SHP77 (cell line): Measurements from ENCODE around the gene PDE11A.

Experiments used
- DNase-seq, 2 experiments: peaks; one replicate each; lab custom pipeline; 2025; lab: John Stamatoyannopoulos, UW

Gene PDE11A

DNA sequence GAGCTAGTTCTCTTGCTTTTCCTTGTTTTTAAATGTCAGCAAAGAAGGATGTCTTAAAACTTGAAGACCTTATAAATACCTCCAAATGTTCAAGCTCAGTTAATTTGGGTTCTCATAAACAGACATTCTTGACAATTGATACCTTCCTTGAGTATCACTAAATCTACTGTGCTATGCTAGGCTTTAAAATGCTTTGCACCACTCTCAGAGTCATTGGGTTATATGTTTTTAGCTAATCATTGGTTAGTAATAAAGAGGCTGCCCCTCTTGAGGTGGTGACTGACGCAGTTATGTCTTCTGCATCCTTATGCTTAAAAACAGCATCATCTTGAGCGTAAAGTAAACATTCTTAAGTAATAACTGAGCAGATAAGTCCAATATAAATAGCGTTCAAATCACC is 404.0 kb downstream of the PDE11A start:
- no peak for DNase-seq

DNA sequence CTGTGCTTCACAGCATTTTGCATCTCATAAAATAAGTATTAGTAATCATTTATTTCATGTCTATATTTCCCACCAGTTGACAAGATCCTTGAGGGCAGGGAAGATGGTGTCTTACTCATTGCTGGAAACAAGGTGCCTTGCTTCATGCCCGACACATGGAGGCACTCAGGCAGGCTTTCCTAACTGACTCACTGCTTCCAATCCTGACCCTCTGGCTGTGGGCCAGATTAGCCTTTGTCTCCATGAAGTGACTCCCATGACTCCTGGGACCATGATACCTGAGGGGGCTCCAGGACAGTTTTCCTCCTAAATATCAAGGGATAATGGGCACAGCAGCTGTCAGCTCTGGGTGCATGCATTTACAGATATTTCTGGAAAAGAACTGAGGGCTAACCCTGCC is 405.0 kb downstream of the PDE11A start:
- DNase-seq, result no peak

DNA sequence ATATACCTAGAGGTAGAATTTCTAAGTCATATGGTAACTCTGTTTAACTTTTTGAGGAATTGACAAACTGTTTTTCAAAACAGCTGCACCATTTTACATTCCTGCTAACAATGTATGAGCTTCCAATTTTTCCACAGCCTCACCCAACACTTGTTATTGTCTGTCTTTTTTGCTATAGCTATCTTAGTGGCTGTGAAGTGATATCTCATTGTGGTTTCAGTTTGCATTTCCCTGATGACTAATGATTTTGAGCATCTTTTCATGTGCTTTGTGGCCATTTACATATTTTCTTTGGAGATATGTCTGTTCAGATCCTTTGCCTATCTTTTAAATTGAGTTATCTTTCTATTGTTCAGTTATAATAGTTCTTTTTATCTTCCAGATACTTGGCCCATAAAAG is 406.2 kb downstream of the PDE11A start:
- DNase-seq, result no peak

DNA sequence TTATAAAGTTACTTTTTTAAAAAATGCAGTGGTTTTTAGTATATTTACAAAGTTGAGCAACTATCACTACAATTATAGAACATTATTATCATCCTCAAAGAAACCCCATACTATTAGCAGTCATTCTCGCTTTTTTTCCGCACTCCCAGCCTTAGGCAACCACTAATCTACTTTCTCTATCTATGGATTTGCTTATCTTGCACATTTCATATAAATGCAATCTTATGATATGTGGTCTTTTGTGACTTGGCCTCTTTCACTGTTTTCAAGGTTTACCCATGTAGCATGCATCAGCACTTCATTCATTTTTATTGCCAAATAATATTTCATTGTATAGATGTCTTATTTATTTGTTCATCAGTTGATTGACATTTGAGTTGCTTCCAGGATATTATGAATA is 406.6 kb downstream of the PDE11A start:
- no peak for DNase-seq

DNA sequence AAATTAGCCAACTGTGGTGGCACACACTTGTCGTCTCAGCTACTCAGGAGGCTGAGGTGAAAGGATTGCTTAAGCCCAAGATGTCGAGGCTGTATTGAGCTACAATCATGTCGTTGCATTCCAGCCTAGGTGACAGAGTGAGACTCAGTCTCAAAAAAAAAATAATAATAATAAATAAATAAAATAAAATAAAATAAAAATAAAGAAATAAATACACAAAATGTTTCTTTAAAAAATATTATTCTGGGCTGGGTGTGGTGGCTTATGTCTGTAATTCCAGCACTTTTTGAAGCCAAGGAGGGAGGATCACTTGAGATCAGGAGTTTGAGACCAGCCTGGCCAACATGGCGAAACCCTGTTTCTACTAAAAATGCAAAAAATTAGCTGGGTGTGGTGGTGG is 407.2 kb downstream of the PDE11A start:
- no peak for DNase-seq

DNA sequence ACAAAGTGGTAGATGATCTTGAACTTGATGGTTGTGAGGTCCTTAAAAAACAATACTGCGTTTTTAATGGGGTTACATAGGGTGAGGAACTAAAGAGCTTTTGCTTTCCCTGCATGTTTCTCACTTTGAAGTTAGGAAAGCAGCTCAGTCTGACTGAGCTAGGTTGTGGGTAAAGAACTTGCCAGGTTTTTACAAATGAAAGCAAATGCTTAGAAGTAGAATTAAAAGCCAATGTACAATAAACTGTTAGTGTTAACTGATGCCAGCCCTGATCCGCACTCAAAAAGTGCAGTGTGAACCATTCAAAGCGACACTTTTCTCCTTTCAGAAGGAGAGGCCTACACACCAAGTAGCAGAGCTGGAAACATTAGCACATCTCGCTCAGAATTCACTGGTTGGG is 409.7 kb downstream of the PDE11A start:
- DNase-seq, result no peak

DNA sequence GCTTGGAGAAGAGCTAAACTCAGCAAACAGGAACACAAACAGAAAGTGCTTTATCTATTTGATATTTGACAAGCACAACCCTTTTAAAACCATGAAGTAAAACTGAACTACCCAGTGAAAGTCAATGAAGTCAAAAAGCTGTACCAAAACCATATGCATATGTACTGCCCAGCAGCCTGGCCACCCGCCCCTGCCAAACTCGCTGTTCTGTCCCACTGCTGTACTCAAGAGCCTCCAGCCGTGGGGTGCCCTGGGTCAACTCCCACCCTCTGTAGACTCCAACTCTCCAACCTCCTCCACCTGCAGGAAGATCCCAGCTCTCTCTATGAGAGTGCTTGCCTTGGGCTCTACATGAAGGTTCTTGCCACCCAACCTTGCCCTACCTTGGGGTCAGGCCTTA is 411.8 kb downstream of the PDE11A start:
- DNase-seq, result no peak

DNA sequence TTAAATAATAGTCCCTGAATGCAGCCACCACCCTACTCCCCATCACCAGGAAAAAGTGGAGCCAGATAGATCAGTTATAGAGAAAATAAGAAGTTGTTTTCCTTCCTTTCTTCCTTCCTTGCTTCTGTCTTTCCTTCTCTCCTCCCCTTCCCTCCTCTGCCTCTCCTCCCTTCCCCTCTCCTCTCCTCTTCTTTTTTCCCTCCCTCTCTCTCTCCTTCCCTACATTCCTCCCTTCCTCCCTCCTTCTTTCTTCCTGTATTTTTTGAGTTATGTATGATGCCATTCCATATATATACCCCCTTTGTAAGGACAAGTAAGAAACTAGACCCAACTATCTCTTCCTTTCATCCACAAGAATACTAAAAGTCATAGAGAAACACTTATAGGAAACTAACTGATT is 414.3 kb downstream of the PDE11A start:
- DNase-seq, result no peak

DNA sequence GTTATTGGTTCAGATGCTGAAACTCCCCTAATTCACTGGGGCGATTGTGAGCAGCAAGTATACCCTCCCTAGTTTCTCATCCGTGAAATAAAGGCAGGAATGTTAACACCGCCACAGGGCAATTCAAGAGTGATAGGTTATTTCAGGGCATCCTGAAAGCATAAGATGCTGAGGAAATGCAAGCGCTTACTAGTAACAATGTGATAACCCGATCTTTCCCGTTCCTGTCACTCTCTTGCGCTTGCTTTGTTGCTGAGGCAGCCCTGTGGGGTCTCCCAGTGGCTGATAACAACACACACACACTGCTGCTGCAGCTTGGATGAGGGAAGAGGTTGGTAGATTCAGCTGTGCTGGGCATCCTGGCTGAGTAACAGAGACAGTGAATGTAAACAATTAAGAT is 420.7 kb downstream of the PDE11A start:
- DNase-seq, result no peak

DNA sequence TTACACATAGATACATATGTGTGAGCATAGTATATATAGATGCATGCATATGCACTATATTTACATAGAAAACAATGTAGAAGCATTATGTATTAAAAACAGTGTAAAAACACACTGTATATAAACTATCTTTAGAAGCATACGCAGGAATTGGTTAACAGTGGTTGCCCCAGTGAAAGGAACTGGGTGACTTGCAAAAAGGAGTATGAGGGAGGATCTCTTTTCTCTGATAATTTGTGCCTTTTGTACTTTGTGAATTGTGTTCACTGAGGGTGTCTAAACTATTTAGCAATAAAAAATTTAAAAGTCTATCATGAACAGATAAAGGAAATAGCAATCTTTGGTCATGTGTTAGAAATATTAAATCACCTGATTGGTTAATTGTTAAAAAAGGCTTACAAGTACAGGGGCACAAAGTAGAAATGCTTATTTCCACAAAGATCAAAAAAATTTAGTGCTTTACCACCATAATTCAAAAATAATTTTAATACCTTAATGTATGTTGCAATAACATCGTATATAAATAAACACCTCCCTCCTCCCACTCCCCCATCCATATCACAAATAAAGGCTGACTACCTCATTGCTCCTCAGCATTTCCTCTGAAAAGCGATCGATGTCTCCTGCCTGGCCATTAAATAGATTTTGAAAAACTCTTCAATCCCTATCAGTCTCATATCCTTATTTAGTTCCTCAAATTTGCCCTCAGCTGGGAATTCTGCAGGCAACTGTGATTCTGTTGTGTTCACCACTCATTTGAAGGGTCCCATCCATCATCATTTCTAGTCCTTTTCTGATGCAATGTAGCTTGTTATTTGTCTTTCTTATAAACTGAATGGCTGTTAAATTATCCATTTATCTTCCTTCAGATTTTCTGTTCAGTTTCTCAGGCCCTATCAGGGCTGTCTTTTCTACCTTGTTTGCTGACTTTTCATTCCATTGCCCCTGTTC is 422.7 kb downstream of the PDE11A start:
- DNase-seq, result no peak

DNA sequence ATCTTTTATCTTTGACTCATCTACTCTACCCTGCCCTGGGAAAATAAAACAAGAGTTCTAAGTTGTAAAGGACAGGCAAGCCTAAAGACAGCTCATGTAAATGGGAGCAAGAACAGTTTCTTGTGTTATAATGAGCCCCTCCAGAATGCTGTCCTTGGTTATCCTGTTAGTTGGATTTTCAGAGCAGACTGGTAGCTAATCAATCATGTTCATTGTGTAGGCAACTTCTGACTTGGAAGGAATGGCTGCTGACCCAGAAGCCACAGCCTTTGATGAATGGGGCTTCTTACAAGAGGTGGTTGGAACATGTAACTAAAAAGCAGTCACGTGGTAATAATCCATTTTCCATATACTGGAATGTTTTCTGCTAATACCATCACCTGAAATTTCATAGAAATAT is 425.8 kb downstream of the PDE11A start:
- DNase-seq, result no peak

DNA sequence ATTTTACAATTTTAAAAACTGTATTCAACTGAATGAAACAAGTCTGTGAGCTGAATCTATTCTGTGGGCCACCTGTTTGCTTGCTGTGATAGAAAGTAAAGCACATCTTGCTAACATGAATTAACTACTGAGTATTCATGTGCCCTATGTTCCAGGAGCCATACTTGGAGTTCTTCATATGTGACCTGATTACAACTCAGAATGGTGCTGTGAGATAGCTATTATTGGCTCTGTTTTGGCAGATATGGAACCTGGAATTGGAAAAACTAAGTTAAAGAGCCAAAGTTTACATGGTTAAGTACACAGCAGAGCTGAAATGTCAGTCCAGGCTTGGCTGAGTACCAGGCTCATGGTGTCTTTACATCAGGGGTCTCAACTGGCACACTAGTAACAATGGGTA is 426.3 kb downstream of the PDE11A start:
- DNase-seq, result no peak

DNA sequence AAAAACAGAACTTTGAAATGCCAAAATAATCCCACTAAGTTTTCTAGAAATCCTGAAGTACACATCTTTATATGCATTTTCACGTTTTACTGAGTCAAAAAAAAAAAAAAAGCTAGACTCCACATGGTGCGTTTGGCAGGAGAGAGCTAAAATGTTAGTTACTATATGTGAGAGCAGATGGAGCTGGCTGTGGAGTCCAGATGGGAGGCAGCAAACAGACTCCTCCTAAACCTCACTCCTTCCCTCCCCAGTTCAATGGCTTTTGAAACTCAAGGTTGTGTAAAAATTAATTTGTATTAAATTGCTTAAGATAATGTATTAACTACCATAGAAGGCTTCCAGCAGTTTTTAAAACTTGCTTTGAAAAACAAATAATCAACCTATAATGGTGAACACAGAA is 431.2 kb downstream of the PDE11A start:
- DNase-seq, result no peak

DNA sequence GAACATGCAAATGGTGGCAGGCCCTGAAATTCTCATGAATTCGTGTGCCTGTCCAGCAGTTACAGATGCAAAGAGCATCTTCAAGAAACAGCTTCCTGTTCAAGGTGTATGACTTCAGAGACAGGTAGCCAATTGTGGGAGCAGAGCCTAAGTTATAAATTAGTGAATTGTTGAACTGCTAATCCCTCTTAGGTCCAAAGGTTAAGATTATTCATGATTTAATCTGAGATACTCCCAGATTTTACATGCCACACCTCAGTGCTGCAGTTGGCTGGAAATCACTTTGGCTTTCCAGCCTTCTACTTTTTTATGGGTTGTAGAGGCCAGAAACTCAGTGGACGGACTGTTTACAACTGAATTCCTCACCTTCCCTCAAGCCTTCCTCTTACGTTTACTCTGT is 432.2 kb downstream of the PDE11A start:
- DNase-seq, result no peak

DNA sequence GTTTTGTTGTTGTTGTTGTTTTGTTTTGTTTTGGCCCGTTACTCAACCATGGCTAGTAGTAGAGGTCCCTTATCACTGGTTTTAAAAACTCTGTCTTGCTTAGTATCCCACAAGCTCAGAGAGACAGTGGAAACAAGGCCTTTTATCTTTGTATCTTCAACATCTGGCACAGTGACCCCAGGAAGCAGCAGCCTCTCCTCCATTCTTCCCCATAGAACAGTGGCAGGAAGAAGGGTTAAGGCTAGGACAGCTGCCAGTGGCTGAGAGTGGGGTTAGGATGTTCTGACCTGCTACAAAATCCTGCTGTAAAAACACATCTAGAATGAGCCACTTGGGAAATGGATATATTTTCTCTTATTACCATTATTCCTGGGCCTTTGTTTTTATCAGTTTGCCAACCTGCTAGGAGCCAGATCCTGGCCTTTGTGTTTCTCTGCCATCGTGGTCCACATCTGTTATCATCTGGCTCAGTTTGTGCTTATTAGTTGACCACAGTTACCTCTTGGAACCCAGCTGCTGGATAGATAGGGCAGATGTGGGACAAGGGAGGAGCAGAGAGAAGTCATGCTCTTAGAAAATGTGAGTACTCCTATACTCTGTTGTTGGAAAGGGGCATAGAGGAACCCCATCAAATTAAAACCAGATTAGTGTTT is 433.2 kb downstream of the PDE11A start:
- DNase-seq, result no peak

DNA sequence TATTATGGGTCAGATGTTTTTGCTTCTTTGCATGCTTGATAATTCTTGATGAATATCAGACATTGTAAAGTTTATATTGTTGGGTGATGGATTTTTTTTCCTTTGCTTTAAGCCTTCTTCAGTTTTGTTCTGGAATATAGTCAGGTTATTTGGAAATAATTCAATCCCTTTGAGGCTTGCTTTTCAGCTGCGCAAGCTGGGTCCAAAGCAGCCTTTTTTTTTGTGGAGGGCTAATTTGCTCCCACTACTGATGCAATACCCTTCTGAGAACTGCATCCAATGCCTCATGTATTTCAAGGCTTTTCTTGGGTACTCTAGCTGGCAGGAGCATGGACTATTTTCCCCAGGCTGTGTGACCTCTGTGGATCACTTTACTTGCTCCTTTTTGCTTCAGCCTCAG is 434.1 kb downstream of the PDE11A start:
- DNase-seq, result no peak

DNA sequence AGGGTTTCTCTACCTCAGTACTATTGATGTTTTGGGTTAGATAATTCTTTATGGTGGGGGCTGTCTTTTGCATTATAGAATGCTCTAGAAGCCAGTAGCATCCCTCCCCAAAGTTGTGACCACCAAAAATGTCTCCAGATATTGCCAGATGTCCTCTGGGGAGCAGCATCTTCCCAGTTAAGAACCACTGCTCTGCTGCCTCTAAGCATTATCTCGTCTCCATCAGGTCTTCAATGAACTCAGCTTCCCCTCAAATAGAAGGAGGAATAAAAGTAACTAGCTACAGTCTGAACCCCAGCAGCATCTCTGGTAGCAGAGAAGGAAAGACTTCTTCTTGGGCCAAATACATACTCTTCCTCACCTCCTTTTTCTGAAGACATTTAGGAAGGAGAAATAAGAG is 435.9 kb downstream of the PDE11A start:
- no peak for DNase-seq

DNA sequence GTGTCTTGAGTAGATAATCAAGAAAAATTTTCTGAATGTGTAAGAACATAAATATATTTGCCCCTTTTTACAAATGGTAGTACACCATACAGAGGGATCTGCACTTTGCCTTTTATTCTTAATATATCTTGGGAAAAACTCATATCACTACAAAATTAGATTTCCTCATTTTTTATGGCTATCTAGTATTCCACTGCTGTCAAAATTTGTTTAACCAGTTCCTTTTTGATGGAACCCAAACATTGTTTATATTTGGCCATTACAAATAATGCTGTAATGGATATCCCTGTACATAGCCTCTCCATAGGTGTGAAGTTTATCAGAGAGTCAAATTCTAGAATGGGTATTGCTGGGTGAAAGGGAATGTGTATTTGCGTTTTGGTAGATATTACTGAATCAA is 436.9 kb downstream of the PDE11A start:
- no peak for DNase-seq

DNA sequence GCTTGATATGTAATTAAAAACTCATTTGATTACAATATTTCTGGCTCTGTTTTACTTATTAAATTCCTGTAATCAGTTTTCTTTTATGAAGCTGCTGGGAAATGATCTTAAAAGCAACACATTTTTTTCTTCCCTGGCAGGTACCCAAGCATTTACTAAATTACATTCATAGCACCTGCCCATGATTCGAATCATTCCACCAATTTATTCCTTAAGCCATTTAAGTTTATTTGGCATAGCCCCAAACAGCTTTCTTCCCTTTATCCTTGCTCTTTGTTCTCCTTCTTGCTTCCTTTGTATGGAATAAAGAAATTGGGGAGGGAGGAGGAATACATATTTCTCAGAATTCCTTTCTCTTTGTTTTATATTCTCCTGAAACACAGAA is 438.7 kb downstream of the PDE11A start:
- no peak for DNase-seq

DNA sequence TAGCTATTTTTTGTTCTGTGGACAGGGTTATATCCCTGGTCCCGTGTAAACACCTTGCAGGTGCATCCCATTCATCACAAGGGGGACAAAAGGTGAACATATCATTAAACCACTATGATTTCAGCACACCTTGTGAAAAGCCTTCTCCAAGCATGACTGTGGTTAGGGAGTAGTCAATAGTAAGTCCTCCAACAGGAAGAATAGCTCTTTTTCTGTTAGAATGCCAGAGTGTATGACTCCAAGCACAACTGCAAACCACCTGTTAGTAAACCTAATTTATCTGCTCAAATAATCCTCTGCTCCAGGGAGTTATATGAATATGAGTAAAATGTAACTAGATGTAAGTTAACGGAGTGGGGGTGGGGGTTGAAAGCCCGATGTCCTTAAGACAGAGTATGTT is 439.5 kb downstream of the PDE11A start:
- DNase-seq, result no peak

DNA sequence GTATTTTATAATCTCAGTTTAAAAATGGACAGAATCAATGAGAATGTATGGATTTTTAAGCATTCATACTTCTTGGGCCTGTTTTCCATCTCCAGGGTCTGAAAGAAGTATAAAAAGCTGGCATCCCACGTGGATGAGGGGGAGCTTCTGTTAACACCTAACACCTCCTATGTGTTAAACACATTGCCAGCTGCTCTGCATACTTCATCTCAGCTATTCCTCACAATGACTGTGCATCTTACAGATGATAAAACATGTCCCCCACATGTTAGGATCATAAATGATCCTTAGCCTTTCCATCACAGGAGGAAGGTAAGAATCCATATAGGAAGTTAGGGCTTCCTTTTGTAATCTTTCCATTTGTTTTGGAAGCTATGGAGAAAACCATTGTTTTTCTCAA is 440.9 kb downstream of the PDE11A start:
- DNase-seq, result no peak

DNA sequence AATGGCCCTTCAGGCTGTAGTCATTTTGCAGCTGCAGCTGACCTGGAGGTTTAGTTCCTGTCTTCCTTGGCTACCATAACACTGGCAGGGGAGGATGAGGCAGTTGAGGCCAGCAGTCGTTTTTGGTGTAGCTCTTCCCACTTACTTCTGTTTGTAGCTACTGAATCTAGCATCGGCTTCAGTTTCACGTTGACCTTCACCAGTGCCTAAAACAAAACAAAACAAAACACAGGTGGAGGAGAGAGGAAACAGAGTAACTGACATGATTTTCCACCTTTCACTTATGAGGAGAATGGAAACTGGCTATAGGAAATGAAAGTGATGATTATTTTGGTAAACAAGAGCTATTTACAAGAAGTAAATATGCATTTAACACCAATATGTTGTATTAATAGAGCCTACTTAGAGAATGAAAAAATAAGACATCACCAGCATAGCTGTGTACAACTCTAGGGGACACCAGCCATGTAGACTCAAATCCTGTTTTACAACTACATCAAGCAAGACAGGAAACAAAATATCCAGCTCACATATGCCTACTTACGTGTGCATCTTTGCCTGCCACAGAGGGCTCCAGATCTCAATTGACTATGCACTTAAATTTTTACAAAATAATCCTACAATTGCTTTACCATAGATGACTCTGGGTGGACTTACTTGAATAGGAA is 443.1 kb downstream of the PDE11A start:
- DNase-seq, result no peak

DNA sequence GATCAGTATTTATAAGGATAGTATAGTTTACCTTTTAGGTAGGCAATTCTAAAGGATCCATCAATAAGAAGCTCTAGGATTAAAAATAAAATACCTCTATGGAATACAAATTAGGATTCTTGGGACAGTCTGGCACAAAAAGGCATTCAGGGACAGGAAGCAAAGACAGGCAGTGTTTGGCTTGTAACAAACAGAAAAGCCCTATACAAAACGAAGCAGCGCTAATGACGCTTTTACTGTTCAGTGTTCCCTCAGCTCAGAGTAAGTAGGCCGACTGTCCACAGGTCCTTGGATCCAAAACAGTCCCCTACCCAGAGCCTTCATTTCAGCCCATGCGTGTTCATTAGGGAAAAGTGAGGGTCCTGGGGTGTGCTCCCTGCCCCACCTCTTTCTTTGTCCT is 443.7 kb downstream of the PDE11A start:
- DNase-seq, result no peak
